HEK293T (cell line): Measurements from ENCODE around the gene CCM2.

Source experiments
- ARNT ChIP-seq: fragments of 450-650 bp; IDR thresholded peaks from 2 replicates; pipeline ENCODE4 v1.6.1; 2017; ENCODE audit warnings: mild to moderate bottlenecking
- BHLHE40 ChIP-seq: fragments of 450-650 bp; IDR thresholded peaks from 2 replicates; pipeline ENCODE4 v1.6.1; 2016; ENCODE audit warnings: mild to moderate bottlenecking, moderate library complexity, borderline replicate concordance
- ELF4 ChIP-seq: fragments of 450-650 bp; IDR thresholded peaks from 2 replicates; pipeline ENCODE4 v1.6.1; 2017; ENCODE audit warnings: antibody characterized with exemption
- FOXA1 ChIP-seq: fragments of 450-650 bp; IDR thresholded peaks from 2 replicates; pipeline ENCODE4 v1.6.1; 2016; ENCODE audit warnings: mild to moderate bottlenecking
- FOXK2 ChIP-seq: fragments of 450-650 bp; IDR thresholded peaks from 2 replicates; pipeline ENCODE4 v1.6.1; 2016; ENCODE audit warnings: mild to moderate bottlenecking
- FOXM1 ChIP-seq: fragments of 450-650 bp; IDR thresholded peaks from 2 replicates; pipeline ENCODE4 v1.6.1; 2017; ENCODE audit warnings: mild to moderate bottlenecking, borderline replicate concordance
- HDGF ChIP-seq: fragments of 450-650 bp; IDR thresholded peaks from 2 replicates; pipeline ENCODE4 v1.6.1; 2017; ENCODE audit warnings: antibody characterized with exemption, borderline replicate concordance
- L3MBTL2 ChIP-seq: fragments of 450-650 bp; conservative IDR thresholded peaks from 2 replicates; pipeline ENCODE4 v1.6.1; 2016; ENCODE audit warnings: mild to moderate bottlenecking
- LEF1 ChIP-seq: fragments of 450-650 bp; IDR thresholded peaks from 2 replicates; pipeline ENCODE4 v1.6.1; 2017; ENCODE audit warnings: mild to moderate bottlenecking, borderline replicate concordance
- NFRKB ChIP-seq: fragments of 450-650 bp; IDR thresholded peaks from 2 replicates; pipeline ENCODE4 v1.6.1; 2016; ENCODE audit warnings: mild to moderate bottlenecking, moderate library complexity
- SP1 ChIP-seq: fragments of 450-650 bp; IDR thresholded peaks from 2 replicates; pipeline ENCODE4 v1.6.1; 2017
- TARDBP ChIP-seq: fragments of 450-650 bp; IDR thresholded peaks from 2 replicates; pipeline ENCODE4 v1.6.1; 2016

GRCh38 chr7:45116048-45116447 lies 116.0 kb downstream of the CCM2 start:
- no peak for TF ChIP-seq ELF4
- TF ChIP-seq NFRKB: no peak
- TF ChIP-seq BHLHE40: no peak
- no peak for TF ChIP-seq FOXK2
- TF ChIP-seq FOXA1: no peak
- no peak for TF ChIP-seq ARNT
- no peak for TF ChIP-seq SP1
- TF ChIP-seq LEF1: no peak
- no peak for TF ChIP-seq FOXM1
- TF ChIP-seq TARDBP: no peak
- TF ChIP-seq HDGF: no peak
- no peak for TF ChIP-seq L3MBTL2
